ENCODE results near the gene PMS2.

The PMS2 gene

DNA sequence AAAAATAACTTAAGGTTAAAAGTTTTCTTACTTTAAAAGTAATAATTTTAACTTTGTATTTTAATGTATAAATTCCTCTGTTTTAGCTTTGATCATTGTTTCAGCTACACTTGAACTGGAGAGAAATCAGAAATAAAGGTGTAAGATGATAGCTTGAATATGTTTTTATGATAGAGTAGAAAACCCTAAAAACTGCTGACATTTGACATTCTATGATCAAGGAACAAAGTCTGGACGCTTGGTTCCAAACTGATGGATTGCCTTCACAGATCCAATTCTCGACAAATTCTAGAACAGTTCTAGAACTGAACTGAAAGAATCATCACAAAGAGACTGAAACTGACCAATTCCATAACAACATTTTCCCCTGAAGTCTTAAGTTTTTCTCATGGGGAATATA is 22.1 kb upstream of the PMS2 start, which contains the start of gene ANKRD61:
Gene ANKRD61, plus strand, starts transcription at position 389 of the 400 bp plus-strand sequence. Its CDS starts 0 bp downstream, at position 389.
- CTCF ChIA-PET = interaction anchor here (0.6 kb wide), 1 partner anchor 34 kb away, joined by 4 read pairs; no protein-coding TSS in a partner anchor
- Histone ChIP-seq H3K36me3 (ENCODE audit: control insufficient read depth in 2 of 2, insufficient read depth in 1 of 2, low read length in 2 of 2) (peaks cover 37 to 85% of the 10 kb centered on the region in 2 experiments), H3K4me1 (ENCODE audit: control insufficient read depth, insufficient read depth, low read length) (no peaks in the 10 kb centered on the region), H3K4me3 (ENCODE audit: low read depth, low read length) (no peak within 1 kb of the TSS), H3K9me3 (ENCODE audit: control insufficient read depth, insufficient read depth, low read depth, low read length) (no peaks in the 10 kb centered on the region), H3K27ac (ENCODE audit: extremely low read depth, low read depth, low read length) (no peak within 1 kb of the TSS)
- TF ChIP-seq ZNF416 (tag by site-specific recombination; IDR thresholded peaks at IDR 0.05) (no peak), ZNF292 (tag by site-specific recombination; IDR thresholded peaks at IDR 0.05; ENCODE audit: borderline replicate concordance, low read depth) (no peak), ZNF830 (tag by site-specific recombination; IDR thresholded peaks at IDR 0.05; ENCODE audit: low read depth) (no peak), ZNF16 (tag by site-specific recombination; IDR thresholded peaks at IDR 0.05; ENCODE audit: low read depth) (no peak), RBAK (tag by site-specific recombination; IDR thresholded peaks at IDR 0.05) (no peak), ZNF501 (tag by site-specific recombination; IDR thresholded peaks at IDR 0.05) (no peak), ZNF473 (tag by site-specific recombination; IDR thresholded peaks at IDR 0.05) (no peak), ZNF112 (tag by site-specific recombination; IDR thresholded peaks at IDR 0.05) (no peak)
- TF ChIP-seq, protein P1, sequence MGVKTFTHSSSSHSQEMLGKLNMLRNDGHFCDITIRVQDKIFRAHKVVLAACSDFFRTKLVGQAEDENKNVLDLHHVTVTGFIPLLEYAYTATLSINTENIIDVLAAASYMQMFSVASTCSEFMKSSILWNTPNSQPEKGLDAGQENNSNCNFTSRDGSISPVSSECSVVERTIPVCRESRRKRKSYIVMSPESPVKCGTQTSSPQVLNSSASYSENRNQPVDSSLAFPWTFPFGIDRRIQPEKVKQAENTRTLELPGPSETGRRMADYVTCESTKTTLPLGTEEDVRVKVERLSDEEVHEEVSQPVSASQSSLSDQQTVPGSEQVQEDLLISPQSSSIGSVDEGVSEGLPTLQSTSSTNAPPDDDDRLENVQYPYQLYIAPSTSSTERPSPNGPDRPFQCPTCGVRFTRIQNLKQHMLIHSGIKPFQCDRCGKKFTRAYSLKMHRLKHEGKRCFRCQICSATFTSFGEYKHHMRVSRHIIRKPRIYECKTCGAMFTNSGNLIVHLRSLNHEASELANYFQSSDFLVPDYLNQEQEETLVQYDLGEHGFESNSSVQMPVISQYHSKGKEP (tag by site-specific recombination; IDR thresholded peaks at IDR 0.05) = no peak
- TF ChIP-seq, protein P2, sequence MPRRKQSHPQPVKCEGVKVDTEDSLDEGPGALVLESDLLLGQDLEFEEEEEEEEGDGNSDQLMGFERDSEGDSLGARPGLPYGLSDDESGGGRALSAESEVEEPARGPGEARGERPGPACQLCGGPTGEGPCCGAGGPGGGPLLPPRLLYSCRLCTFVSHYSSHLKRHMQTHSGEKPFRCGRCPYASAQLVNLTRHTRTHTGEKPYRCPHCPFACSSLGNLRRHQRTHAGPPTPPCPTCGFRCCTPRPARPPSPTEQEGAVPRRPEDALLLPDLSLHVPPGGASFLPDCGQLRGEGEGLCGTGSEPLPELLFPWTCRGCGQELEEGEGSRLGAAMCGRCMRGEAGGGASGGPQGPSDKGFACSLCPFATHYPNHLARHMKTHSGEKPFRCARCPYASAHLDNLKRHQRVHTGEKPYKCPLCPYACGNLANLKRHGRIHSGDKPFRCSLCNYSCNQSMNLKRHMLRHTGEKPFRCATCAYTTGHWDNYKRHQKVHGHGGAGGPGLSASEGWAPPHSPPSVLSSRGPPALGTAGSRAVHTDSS (tag by site-specific recombination; IDR thresholded peaks at IDR 0.05) = no peak
- TF ChIP-seq, protein P3, sequence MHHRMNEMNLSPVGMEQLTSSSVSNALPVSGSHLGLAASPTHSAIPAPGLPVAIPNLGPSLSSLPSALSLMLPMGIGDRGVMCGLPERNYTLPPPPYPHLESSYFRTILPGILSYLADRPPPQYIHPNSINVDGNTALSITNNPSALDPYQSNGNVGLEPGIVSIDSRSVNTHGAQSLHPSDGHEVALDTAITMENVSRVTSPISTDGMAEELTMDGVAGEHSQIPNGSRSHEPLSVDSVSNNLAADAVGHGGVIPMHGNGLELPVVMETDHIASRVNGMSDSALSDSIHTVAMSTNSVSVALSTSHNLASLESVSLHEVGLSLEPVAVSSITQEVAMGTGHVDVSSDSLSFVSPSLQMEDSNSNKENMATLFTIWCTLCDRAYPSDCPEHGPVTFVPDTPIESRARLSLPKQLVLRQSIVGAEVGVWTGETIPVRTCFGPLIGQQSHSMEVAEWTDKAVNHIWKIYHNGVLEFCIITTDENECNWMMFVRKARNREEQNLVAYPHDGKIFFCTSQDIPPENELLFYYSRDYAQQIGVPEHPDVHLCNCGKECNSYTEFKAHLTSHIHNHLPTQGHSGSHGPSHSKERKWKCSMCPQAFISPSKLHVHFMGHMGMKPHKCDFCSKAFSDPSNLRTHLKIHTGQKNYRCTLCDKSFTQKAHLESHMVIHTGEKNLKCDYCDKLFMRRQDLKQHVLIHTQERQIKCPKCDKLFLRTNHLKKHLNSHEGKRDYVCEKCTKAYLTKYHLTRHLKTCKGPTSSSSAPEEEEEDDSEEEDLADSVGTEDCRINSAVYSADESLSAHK (tag by site-specific recombination; IDR thresholded peaks at IDR 0.05) = no peak
- TF ChIP-seq, protein P4, sequence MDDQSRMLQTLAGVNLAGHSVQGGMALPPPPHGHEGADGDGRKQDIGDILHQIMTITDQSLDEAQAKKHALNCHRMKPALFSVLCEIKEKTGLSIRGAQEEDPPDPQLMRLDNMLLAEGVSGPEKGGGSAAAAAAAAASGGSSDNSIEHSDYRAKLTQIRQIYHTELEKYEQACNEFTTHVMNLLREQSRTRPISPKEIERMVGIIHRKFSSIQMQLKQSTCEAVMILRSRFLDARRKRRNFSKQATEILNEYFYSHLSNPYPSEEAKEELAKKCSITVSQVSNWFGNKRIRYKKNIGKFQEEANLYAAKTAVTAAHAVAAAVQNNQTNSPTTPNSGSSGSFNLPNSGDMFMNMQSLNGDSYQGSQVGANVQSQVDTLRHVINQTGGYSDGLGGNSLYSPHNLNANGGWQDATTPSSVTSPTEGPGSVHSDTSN (CRISPR knock-in tag; IDR thresholded peaks at IDR 0.05) = no peak
- POLR2A ChIA-PET = interaction anchor here (0.6 kb wide), 1 partner anchor 10 kb away, joined by 3 read pairs; no protein-coding TSS in a partner anchor

GRCh38 chr7:6028563-6028962 is 19.7 kb upstream of the PMS2 start:
- ChIA-PET CTCF (no interaction called here), POLR2A (interaction anchor here (0.6 kb wide), 1 partner anchor 15 kb away, joined by 5 read pairs; no protein-coding TSS in a partner anchor)
- Histone ChIP-seq H3K4me1 (ENCODE audit: control insufficient read depth, insufficient read depth, low read length) (no peaks in the 10 kb centered on the region), H3K4me3 (ENCODE audit: low read depth, low read length) (no peak overlapping the region), H3K9me3 (ENCODE audit: control insufficient read depth, insufficient read depth, low read depth, low read length) (no peaks in the 10 kb centered on the region), H3K36me3 (ENCODE audit: control insufficient read depth in 2 of 2, insufficient read depth in 1 of 2, low read length in 2 of 2) (peaks cover 42 to 88% of the 10 kb centered on the region in 2 experiments), H3K27ac (ENCODE audit: extremely low read depth, low read depth, low read length) (no peak overlapping the region)
- TF ChIP-seq ZBTB10 (tag by site-specific recombination; IDR thresholded peaks at IDR 0.05) (no peak), ZNF366 (tag by site-specific recombination; conservative IDR thresholded peaks at IDR 0.05) (no peak), SP3 (tag by site-specific recombination; IDR thresholded peaks at IDR 0.05) (no peak), ZNF350 (tag by site-specific recombination; IDR thresholded peaks at IDR 0.05) (no peak), ZNF423 (tag by site-specific recombination; IDR thresholded peaks at IDR 0.05) (no peak), SCRT2 (tag by site-specific recombination; IDR thresholded peaks at IDR 0.05) (no peak), ZNF266 (tag by site-specific recombination; IDR thresholded peaks at IDR 0.05; ENCODE audit: low read depth) (no peak), INSM2 (tag by site-specific recombination; IDR thresholded peaks at IDR 0.05) (no peak), ZSCAN16 (tag by site-specific recombination; IDR thresholded peaks at IDR 0.05) (no peak), ZNF610 (tag by site-specific recombination; IDR thresholded peaks at IDR 0.05; ENCODE audit: borderline replicate concordance) (no peak)
